ENCODE data around the gene CCDC134.

DNA sequence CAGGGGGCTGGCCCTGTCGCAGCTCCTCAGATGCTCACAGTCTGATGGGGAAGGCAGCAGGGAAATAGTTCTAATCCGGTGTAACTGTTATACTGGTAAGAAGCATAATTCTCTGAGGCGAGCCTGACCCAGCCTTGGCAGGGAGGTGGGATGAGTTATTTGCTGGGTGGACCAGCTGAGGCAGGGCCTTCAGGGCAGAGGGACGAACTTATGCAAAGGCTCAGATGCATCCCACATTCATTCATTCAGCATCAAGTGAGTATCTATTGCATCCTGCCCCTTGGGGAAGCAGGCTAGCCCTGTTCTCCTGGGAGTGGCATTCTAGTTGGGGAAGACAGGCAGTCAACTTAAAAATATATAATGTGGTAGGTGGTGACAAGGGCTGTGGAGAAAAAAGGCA lies 18.8 kb downstream of the CCDC134 start:
- TF ChIP-seq CTCF (IDR thresholded peaks at IDR 0.05; ENCODE audit: control extremely low read depth in 1 of 3, insufficient read depth in 1 of 3, low read depth in 1 of 3, low read length in 3 of 3) (no peak), TAF1 (IDR thresholded peaks at IDR 0.05; ENCODE audit: low read depth, low read length) (no peak), EZH2 (IDR thresholded peaks at IDR 0.05; ENCODE audit: low read depth, low read length, severe bottlenecking) (no peak), CBX5 (IDR thresholded peaks at IDR 0.05; ENCODE audit: low read depth, low read length) (no peak), MAFK (IDR thresholded peaks at IDR 0.05; ENCODE audit: low read depth, low read length) (no peak), YY1 (IDR thresholded peaks at IDR 0.05; ENCODE audit: low read depth, low read length) (no peak), POLR2A (IDR thresholded peaks at IDR 0.05; ENCODE audit: control extremely low read depth in 1 of 2, low read depth in 2 of 2, low read length in 2 of 2) (no peak), SP2 (IDR thresholded peaks at IDR 0.05; ENCODE audit: low read length) (no peak), SIRT6 (IDR thresholded peaks at IDR 0.05; ENCODE audit: low read length) (no peak), RXRA (IDR thresholded peaks at IDR 0.05; ENCODE audit: insufficient read depth, low read depth, low read length) (no peak), SIN3A (conservative IDR thresholded peaks at IDR 0.05 in 1 of 2, IDR thresholded peaks at IDR 0.05 in 1 of 2; ENCODE audit: low read depth in 1 of 2, low read length in 2 of 2) (no peak), BRCA1 (IDR thresholded peaks at IDR 0.05; ENCODE audit: low read depth, low read length) (no peak), SP1 (IDR thresholded peaks at IDR 0.05; ENCODE audit: low read depth, low read length) (no peak), EP300 (IDR thresholded peaks at IDR 0.05; ENCODE audit: borderline replicate concordance in 1 of 2, low read depth in 2 of 2, low read length in 2 of 2) (no peak)

Data from H1 (cell line).